Measurements from ENCODE around the gene BRCA2.
A peak's percentile ranks its signal among the peaks of the same experiment; 100 is the strongest.

The BRCA2 gene, protein sequence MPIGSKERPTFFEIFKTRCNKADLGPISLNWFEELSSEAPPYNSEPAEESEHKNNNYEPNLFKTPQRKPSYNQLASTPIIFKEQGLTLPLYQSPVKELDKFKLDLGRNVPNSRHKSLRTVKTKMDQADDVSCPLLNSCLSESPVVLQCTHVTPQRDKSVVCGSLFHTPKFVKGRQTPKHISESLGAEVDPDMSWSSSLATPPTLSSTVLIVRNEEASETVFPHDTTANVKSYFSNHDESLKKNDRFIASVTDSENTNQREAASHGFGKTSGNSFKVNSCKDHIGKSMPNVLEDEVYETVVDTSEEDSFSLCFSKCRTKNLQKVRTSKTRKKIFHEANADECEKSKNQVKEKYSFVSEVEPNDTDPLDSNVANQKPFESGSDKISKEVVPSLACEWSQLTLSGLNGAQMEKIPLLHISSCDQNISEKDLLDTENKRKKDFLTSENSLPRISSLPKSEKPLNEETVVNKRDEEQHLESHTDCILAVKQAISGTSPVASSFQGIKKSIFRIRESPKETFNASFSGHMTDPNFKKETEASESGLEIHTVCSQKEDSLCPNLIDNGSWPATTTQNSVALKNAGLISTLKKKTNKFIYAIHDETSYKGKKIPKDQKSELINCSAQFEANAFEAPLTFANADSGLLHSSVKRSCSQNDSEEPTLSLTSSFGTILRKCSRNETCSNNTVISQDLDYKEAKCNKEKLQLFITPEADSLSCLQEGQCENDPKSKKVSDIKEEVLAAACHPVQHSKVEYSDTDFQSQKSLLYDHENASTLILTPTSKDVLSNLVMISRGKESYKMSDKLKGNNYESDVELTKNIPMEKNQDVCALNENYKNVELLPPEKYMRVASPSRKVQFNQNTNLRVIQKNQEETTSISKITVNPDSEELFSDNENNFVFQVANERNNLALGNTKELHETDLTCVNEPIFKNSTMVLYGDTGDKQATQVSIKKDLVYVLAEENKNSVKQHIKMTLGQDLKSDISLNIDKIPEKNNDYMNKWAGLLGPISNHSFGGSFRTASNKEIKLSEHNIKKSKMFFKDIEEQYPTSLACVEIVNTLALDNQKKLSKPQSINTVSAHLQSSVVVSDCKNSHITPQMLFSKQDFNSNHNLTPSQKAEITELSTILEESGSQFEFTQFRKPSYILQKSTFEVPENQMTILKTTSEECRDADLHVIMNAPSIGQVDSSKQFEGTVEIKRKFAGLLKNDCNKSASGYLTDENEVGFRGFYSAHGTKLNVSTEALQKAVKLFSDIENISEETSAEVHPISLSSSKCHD (N-terminal part only)

DNA sequence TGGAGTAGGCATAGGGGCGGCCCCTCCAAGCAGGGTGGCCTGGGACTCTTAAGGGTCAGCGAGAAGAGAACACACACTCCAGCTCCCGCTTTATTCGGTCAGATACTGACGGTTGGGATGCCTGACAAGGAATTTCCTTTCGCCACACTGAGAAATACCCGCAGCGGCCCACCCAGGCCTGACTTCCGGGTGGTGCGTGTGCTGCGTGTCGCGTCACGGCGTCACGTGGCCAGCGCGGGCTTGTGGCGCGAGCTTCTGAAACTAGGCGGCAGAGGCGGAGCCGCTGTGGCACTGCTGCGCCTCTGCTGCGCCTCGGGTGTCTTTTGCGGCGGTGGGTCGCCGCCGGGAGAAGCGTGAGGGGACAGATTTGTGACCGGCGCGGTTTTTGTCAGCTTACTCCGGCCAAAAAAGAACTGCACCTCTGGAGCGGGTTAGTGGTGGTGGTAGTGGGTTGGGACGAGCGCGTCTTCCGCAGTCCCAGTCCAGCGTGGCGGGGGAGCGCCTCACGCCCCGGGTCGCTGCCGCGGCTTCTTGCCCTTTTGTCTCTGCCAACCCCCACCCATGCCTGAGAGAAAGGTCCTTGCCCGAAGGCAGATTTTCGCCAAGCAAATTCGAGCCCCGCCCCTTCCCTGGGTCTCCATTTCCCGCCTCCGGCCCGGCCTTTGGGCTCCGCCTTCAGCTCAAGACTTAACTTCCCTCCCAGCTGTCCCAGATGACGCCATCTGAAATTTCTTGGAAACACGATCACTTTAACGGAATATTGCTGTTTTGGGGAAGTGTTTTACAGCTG is at the start of gene BRCA2, which contains the start of gene ZAR1L:
Gene BRCA2 (plus strand): TSS at position 271 of the 790 bp plus-strand sequence. CDS start 953 bp downstream, outside the sequence.
Gene ZAR1L (minus strand): TSS at position 126 of the 790 bp plus-strand sequence. CDS start 3,438 bp downstream, outside the sequence.
- peak; percentile 96 for DNase-seq

GRCh38 chr13:32265726-32266125 is 49.6 kb upstream of the BRCA2 start:
- no peak for DNase-seq

DNA sequence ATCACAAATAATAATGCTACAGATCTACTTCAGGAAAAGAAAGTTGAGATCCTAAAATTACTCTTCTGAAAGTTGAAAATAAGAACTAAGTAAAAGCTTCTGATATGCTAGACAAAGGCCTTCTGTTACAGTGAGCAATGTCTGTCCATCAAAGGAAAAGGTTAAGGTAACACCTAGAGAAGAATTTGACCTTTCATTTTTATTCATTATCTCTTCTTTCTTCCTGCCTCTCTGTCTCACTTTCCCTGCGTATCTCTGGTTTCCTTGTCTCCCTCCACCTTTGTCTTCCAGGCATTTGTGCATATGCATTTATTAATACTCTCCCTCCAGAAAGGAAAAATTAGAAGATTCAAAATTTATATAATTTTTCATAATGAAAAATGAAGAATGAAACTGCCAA is 49.2 kb upstream of the BRCA2 start:
- no peak for DNase-seq

- peak; percentile 57 for DNase-seq
Observed at GRCh38 chr13:32267836-32268439, 47.4 kb upstream of the BRCA2 start.

- no peak for DNase-seq
Observed at GRCh38 chr13:32272021-32272683, 43.2 kb upstream of the BRCA2 start.

DNA sequence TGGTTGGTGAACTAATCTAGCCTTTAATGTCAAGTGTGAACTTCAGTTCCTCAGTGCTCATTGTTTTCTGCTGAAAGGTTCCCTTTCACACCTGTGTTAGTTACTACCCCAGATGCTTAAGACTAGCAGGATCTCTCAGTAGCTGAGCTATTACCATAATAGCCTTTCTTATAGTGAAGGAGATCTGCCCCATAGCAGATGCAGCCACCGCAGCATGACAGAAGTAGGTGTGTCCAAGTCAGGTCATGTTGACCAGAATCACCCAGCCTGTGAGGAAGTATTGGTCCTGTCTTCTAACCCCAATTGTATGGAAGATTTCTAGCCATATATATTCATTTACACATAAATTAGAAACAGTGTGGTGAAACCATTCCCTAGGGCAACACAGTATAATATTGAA is 37.5 kb upstream of the BRCA2 start:
- DNase-seq = no peak

GRCh38 chr13:32278426-32278825 is 36.9 kb upstream of the BRCA2 start:
- no peak for DNase-seq

GRCh38 chr13:32281096-32281495 is 34.2 kb upstream of the BRCA2 start:
- no peak for DNase-seq

DNA sequence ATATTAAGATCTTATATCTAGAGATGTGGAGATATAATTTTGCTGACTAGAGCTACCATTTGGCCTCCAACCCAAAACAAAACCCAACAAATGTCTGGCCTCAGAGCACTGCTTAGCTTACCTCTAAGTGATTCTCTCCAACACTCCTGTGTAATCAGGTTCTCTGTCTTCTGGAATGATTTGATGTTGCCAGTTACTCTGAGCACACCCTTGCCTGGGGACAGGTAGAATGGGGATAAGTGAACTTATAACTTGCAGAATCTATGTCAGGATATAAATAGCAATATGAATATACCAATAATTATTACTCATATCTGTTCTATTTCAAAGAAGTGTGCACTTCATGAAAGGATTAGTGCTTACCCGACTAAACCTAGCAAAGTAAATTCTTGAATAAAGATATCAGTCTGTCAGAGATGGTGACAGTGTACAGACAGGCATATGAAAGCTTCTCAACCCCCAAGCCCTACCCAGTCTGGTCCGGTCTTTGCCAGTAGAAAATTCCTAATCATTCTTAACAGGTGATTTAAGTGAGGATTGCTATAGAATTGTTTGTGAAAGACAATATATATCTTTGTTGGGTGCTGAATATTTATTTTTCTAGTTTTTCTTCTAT is 33.1 kb upstream of the BRCA2 start:
- no peak for DNase-seq

DNA sequence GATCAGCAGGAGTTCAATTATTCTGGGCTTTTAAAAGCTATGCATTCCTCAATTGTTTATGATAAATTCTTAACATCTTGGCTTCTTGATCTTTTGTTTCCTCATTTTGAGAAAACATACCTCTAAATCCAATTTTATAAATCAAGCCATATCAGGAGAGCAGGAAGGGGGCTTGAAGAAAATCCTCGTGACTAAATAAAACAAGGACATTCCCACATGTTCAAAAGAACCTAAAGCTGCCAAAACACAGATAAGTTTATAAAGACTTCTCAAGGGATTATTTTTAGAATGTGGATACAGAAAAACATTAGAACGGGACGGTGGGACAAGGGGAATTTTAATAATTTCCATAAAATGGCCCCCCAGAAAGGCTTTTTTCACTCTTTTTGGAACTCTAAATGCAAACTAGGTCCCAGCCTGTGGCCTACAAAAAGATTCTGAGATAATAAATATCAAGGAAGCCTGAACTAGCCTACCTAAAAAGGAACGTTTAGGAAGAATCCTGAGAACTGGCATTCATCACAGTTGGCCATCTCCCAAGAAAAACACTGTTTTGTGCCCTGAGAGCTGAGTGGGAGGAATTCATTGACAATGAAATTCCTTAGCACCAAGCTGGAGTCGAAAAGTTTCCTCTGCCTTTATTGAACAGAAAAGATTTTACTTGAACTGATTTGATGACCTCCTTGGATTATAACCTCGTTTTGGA is 30.2 kb upstream of the BRCA2 start:
- DNase-seq = no peak

GRCh38 chr13:32285633-32285965 is 29.7 kb upstream of the BRCA2 start:
- no peak for DNase-seq

DNA sequence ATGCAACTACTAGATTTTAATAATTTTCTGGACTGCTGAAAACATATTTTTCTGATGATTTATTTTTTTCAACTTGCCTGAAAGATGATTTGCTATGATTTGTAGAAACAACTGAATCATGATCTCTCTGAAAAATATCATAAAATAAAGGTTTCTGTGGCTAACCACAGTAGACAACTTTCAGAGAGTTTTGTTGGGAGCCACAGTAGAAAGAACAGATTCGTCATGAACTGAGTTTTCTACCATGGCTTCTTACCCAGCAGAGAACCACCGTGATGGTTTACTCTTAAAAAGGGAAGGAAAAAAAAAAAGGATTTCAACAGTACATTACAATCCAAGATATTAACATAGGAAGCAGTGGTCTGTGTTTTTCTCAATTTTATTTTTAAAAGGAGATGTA is 18.1 kb upstream of the BRCA2 start:
- DNase-seq = no peak

DNA sequence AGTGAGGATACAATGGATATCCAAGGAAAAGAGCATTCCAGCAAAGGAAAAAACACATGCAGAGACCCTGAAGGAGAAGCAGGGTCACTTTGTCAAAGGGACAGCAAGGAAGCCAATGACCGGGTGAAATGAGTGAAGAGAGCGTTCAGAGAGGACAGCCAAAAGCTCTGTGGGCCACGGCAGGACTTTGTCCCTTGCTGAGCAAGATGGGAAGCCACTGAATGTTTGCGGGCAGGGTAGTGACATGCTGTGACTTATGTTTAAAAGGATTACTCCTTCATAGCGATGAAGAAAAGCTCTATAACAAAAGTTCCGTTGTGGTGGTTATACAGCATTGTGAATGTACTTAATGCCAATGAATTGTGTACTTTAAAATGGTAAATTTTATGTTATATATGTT is 16.6 kb upstream of the BRCA2 start:
- no peak for DNase-seq

DNA sequence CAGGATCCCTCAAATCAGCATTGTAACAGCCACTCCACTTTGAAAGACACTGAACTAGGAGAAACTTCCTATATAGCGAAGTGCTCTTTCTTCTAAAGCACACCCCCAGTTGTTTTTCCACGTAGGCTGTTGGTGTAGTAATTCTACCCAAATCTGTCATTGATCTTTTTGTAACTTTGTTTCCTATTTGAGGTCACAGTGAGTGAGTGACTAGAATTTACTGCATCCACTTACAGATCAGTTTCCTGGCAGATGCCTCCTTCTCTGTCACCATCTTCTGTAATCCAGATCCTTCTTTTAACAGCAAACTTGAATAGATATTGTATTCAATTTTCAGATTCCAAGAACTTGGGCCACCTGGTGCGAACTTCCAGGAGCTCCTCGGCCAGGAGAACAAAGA is 15.4 kb upstream of the BRCA2 start:
- DNase-seq = no peak

- no peak for DNase-seq
Observed at GRCh38 chr13:32300406-32300805, 14.9 kb upstream of the BRCA2 start.

DNA sequence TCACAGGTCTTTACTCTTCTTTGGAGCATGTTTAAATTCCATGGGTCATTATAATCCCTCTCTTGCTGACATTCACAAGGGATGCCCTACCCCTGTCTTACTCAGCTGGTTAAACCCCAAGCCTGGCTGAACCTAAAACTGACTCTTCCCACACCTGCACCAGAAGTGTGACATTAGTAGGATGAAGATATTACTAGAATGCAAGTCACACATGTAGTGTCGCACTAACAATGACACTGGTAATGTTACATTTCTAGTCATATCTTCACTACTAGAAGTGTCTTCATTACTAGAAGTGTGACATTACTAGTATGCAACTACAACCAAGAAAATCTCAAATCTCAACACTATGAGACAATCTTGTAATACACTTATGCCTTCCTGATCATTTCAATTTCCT is 14.4 kb upstream of the BRCA2 start:
- no peak for DNase-seq

- DNase-seq = no peak
Observed at GRCh38 chr13:32302461-32302860, 12.8 kb upstream of the BRCA2 start.

DNA sequence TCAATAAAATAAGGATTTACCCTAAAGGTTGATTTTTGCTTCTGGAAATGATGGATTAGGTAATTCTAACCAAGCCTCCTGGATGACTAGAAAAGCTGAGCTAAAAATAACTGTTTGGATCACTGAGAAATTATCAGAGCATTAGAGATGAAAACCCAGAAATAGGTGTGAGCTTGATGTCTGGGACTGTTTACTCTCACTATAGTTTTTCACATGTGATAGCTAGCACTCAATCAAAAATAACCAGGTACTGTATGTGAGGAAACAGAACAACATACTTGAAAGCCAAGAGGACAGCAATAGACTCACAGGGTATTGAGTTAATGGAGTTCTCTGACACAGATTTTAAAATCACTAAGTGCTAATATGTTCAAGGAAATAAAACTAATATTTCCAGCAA is 9.7 kb upstream of the BRCA2 start:
- DNase-seq = no peak

GRCh38 chr13:32309312-32310133 is 5.8 kb upstream of the BRCA2 start:
- peak; percentile 33 for DNase-seq
